Measurements from ENCODE around the gene PCSK7. TPM values are rescaled to one million over a fixed set of nuclear protein-coding genes. Genes with fewer than 3 reads are reported as not detected.
A peak's percentile ranks its signal among the peaks of the same experiment; 100 is the strongest.

The PCSK7 gene
- total RNA-seq, 4 donors from 2014 or later: 39.8 to 78.1 (median 50.0) TPM

GRCh38 chr11:117230999-117231841, 653 bp downstream of the PCSK7 start:
- TF ChIP-seq, protein P1, sequence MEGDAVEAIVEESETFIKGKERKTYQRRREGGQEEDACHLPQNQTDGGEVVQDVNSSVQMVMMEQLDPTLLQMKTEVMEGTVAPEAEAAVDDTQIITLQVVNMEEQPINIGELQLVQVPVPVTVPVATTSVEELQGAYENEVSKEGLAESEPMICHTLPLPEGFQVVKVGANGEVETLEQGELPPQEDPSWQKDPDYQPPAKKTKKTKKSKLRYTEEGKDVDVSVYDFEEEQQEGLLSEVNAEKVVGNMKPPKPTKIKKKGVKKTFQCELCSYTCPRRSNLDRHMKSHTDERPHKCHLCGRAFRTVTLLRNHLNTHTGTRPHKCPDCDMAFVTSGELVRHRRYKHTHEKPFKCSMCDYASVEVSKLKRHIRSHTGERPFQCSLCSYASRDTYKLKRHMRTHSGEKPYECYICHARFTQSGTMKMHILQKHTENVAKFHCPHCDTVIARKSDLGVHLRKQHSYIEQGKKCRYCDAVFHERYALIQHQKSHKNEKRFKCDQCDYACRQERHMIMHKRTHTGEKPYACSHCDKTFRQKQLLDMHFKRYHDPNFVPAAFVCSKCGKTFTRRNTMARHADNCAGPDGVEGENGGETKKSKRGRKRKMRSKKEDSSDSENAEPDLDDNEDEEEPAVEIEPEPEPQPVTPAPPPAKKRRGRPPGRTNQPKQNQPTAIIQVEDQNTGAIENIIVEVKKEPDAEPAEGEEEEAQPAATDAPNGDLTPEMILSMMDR (IDR thresholded peaks at IDR 0.05): no peak
- ATAC-seq (ENCODE audit: low FRiP score) (no peak), DNase-seq (ENCODE audit: low spot score) (no peak)

- ATAC-seq (ENCODE audit: low FRiP score): no peak
- TF ChIP-seq, protein P1 (IDR thresholded peaks at IDR 0.05): no peak
- DNase-seq (ENCODE audit: low spot score): no peak
Measured at GRCh38 chr11:117230286-117230961, 1.4 kb downstream of the PCSK7 start.

GRCh38 chr11:117229931-117230285, 2.0 kb downstream of the PCSK7 start:
- ATAC-seq (ENCODE audit: low FRiP score) (no peak), DNase-seq (ENCODE audit: low spot score) (no peak)
- TF ChIP-seq, protein P1 (IDR thresholded peaks at IDR 0.05): no peak

GRCh38 chr11:117229411-117229810, 2.5 kb downstream of the PCSK7 start:
- DNase-seq (ENCODE audit: low spot score) (no peak), ATAC-seq (ENCODE audit: low FRiP score) (no peak)
- TF ChIP-seq, protein P1 (IDR thresholded peaks at IDR 0.05): no peak

DNA sequence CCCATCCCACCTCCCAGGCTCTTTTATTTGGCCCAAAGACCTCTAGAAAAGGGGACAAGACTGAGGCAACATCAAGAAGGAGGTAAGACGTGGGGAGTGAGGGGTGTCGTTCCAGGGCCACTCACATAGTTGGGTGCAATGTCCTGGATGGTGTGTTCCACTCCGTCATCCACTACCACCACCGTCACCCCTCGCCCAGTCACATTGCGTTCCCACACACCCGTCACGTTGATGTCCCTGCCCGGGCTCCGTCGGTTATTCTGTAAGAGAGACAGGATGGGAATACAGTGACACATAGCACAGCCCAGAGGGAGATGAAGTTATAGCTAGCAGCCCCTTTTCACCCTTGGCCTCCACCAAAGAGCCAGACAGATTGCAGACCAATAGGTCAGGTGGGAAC, 3.8 kb downstream of the PCSK7 start:
- ATAC-seq (ENCODE audit: low FRiP score) (no peak), DNase-seq (ENCODE audit: low spot score) (peak; percentile 11)
- TF ChIP-seq, protein P1 (IDR thresholded peaks at IDR 0.05): no peak

DNA sequence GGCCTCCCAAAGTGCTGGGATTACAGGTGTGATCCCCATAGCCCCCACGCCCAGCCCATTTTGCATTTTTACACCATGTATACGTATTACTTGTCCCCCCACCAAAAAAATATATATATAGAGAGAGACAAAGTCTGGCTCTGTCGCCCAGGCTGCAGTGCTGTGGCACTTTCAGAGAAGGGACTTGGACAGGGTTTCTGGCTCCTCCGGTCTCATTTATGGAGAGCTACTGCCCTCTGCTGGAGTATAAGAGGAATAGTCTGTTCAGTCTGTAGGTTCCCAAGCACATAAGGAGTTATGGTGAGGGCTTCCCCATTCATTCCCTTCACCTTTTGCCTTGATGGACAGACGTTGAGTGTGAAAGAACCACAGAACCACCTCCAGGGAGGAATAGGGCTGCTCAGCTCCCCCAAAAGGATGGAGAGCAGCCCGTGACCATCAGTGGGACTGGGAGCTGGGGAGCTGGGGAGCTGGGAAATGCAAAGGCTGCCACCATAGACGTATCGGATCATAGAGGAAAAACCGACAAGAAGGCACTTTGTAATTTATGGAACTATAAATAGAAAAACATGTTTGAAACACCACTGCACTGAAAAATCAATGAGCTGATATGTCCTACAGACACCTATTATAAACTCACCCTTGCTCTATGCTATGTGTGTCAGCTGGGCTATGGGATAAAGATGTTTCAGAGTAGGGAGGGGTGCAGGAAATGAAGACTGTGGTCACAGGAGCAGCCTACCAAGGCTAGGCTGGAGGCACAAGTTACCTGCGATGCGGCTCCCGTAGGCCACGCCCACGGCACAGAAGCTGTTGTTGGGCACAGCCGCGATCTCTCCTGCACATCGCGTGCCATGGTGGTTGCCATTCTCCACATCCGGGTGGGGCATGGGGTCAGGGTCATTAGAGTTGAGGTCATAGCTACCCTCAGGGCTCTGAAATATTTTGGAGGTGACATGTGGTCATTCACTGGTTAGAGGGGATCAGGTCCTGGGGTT, 5.2 kb downstream of the PCSK7 start:
- ATAC-seq (ENCODE audit: low FRiP score): peak; percentile 41
- peak; percentile 20 for DNase-seq (ENCODE audit: low spot score)
- TF ChIP-seq, protein P1 (IDR thresholded peaks at IDR 0.05): peak in 2 of 3 donors; percentile 36 to 49
